ENCODE measurements around the gene BBS4. TPM values are rescaled to one million over a fixed set of nuclear protein-coding genes. Genes with fewer than 3 reads are reported as not detected.
A peak's percentile ranks its signal among the peaks of the same experiment; 100 is the strongest.
"Not testable (repeated sequence)": the region's sequence is repeated elsewhere in the genome, so short reads cannot be mapped to it uniquely, and the experiment has no call there.

Gene BBS4
- total RNA-seq, 2 experiments from 2014 or later, result 10.0 to 13.1 TPM

GRCh38 chr15:72725446-72725845 is 39.4 kb downstream of the BBS4 start:
- no peak overlapping the region for H3K4me3 Mint-ChIP-seq
- H3K4me1 Mint-ChIP-seq, result peaks cover 3% of the 10 kb centered on the region
- ChIA-PET CTCF (interaction anchor here (1.3 kb wide), 1 partner anchor 10 kb away, joined by 7 read pairs; no protein-coding TSS in a partner anchor), POLR2A (no interaction called here)
- H3K27me3 Mint-ChIP-seq, result no peaks in the 10 kb centered on the region
- no peaks in the 10 kb centered on the region for H3K9me3 Mint-ChIP-seq
- no peak overlapping the region for H3K27ac Mint-ChIP-seq
- no peaks in the 10 kb centered on the region for H3K36me3 Mint-ChIP-seq (ENCODE audit: low read depth)
- DNase-seq, result no peak

DNA sequence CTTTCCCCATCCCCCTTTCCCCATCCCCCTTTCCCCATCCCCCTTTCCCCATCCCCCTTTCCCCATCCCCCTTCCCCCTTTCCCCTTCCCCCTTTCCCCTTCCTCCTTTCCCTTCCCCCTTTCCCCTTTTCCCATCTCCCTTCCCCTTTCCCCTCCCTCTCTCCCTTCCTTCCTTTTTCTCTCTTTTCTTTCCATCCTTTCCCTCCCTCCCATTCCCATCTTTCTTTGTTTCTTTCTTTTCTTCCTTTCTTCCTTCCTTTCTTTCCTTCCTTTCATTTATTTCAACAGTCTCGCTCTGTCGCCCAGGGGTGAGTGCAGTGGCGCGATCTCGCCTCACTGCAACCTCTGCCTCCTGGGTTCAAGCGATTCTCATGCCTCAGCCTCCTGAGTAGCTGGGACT is 39.8 kb downstream of the BBS4 start:
- H3K27ac Mint-ChIP-seq; H3K4me1 Mint-ChIP-seq; H3K9me3 Mint-ChIP-seq; H3K36me3 Mint-ChIP-seq (ENCODE audit: low read depth); POLR2A ChIA-PET; H3K4me3 Mint-ChIP-seq; H3K27me3 Mint-ChIP-seq; DNase-seq: not testable (repeated sequence)
- CTCF ChIA-PET, result interaction anchor here (1.3 kb wide), 1 partner anchor 13 kb away, joined by 3 read pairs; no protein-coding TSS in a partner anchor

DNA sequence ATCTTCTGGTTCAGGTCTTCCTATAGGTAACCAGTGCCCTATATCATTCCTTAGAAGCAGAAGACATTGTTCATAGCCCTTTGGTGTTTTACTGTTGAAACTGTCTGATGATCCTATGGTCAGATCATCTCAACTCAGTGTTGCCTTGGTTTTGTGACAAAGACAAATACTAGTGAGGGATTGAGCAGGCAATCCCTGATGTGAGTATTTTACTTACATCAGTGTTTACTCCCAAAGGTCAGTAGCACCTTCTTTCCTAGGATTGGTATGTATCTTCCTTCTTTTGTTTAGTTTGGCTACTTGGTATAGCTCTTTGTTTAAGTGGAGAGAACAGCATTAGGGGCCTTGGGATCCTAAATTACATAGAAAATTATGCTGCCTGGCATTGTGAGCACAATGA is 41.1 kb downstream of the BBS4 start:
- H3K27ac Mint-ChIP-seq, result no peak overlapping the region
- H3K4me3 Mint-ChIP-seq, result no peak overlapping the region
- no peak for DNase-seq
- H3K27me3 Mint-ChIP-seq, result no peaks in the 10 kb centered on the region
- H3K36me3 Mint-ChIP-seq (ENCODE audit: low read depth), result peaks cover 5% of the 10 kb centered on the region
- CTCF ChIA-PET, result interaction anchor here (1.3 kb wide), 2 partner anchors 8 to 14 kb away, joined by 3 to 7 read pairs; no protein-coding TSS in a partner anchor
- H3K9me3 Mint-ChIP-seq, result no peaks in the 10 kb centered on the region
- POLR2A ChIA-PET, result interaction anchor here (0.6 kb wide), 1 partner anchor 35 kb away, joined by 6 read pairs; no protein-coding TSS in a partner anchor
- peaks cover 2% of the 10 kb centered on the region for H3K4me1 Mint-ChIP-seq

- H3K27ac Mint-ChIP-seq; POLR2A ChIA-PET; DNase-seq; H3K4me1 Mint-ChIP-seq; H3K27me3 Mint-ChIP-seq; H3K9me3 Mint-ChIP-seq; H3K36me3 Mint-ChIP-seq (ENCODE audit: low read depth); H3K4me3 Mint-ChIP-seq: not testable (repeated sequence)
- CTCF ChIA-PET, result interaction anchor here (0.9 to 1.2 kb wide), 2 partner anchors 8 to 66 kb away, joined by 3 read pairs; no protein-coding TSS in a partner anchor
Observed at GRCh38 chr15:72728249-72728648, 42.2 kb downstream of the BBS4 start.

GRCh38 chr15:72728821-72729220 is 42.8 kb downstream of the BBS4 start:
- no peaks in the 10 kb centered on the region for H3K9me3 Mint-ChIP-seq
- H3K27me3 Mint-ChIP-seq, result no peaks in the 10 kb centered on the region
- no peak for DNase-seq
- ChIA-PET POLR2A (no interaction called here), CTCF (interaction anchor here (0.9 to 1.2 kb wide), 2 partner anchors 9 to 66 kb away, joined by 3 read pairs; no protein-coding TSS in a partner anchor)
- no peak overlapping the region for H3K27ac Mint-ChIP-seq
- peaks cover 5% of the 10 kb centered on the region for H3K36me3 Mint-ChIP-seq (ENCODE audit: low read depth)
- no peak overlapping the region for H3K4me3 Mint-ChIP-seq
- peaks cover 1% of the 10 kb centered on the region for H3K4me1 Mint-ChIP-seq

GRCh38 chr15:72732086-72732485 is 46.1 kb downstream of the BBS4 start:
- Mint-ChIP-seq H3K4me3 (no peak overlapping the region), H3K9me3 (no peaks in the 10 kb centered on the region), H3K27ac (no peak overlapping the region), H3K27me3 (no peaks in the 10 kb centered on the region), H3K4me1 (peaks cover 12% of the 10 kb centered on the region), H3K36me3 (ENCODE audit: low read depth) (peaks cover 30% of the 10 kb centered on the region)
- CTCF ChIA-PET, result interaction anchor here (2.6 kb wide), 1 partner anchor 10 kb away, joined by 12 read pairs; no protein-coding TSS in a partner anchor
- no peak for DNase-seq
- POLR2A ChIA-PET, result no interaction called here

- no peak overlapping the region for H3K27ac Mint-ChIP-seq
- peaks cover 12% of the 10 kb centered on the region for H3K4me1 Mint-ChIP-seq
- peaks cover 34% of the 10 kb centered on the region for H3K36me3 Mint-ChIP-seq (ENCODE audit: low read depth)
- DNase-seq, result no peak
- no peaks in the 10 kb centered on the region for H3K27me3 Mint-ChIP-seq
- no peak overlapping the region for H3K4me3 Mint-ChIP-seq
- POLR2A ChIA-PET, result no interaction called here
- CTCF ChIA-PET, result interaction anchor here (2.6 kb wide), 1 partner anchor 10 kb away, joined by 12 read pairs; no protein-coding TSS in a partner anchor
- no peaks in the 10 kb centered on the region for H3K9me3 Mint-ChIP-seq
Observed at GRCh38 chr15:72732516-72732915, 46.5 kb downstream of the BBS4 start.

DNA sequence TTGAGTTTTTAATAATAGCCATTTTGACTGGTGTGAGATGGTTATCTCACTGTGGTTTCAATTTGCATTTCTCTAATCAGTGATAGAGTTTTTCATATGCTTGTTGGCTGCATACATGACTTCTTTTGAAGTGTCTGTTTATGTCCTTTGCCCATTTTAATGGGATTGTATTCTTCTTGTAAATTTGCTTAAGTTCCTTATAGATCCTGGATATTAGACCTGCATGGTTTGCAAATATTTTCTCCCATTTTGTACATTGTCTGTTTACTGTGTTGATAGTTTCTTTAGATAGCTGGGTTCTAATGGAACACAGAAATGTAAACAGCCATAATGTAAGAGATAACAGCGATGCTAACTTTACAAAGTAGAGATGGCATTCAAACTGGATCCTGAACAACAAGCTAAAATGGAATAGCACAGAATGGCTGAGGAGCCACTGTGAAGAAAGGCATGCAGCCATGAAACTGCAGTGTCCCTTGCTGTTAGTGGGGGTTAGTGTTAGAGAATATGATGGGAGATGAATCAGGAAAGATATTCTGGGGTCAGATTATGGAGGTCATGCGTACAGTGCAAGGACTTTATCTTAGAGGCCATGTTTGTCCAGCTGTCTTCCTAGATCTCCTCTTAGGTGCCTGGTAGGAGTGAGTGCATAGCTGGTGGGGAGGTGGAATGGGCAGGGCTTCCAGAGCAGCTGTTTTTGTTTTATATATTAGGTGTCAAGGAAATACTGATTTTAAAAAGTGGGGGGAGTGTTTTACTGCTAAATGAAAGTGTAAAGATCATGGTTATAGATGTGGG is 48.1 kb downstream of the BBS4 start:
- peaks cover 20% of the 10 kb centered on the region for H3K4me1 Mint-ChIP-seq
- DNase-seq, result no peak
- peaks cover 47% of the 10 kb centered on the region for H3K36me3 Mint-ChIP-seq (ENCODE audit: low read depth)
- ChIA-PET POLR2A (no interaction called here), CTCF (interaction anchor here (1.9 to 2.6 kb wide), 3 partner anchors 7 to 12 kb away, joined by 7 to 12 read pairs (median 7); no protein-coding TSS in a partner anchor)
- H3K4me3 Mint-ChIP-seq, result no peak overlapping the region
- peaks cover 5% of the 10 kb centered on the region for H3K9me3 Mint-ChIP-seq
- H3K27me3 Mint-ChIP-seq, result no peaks in the 10 kb centered on the region
- peak overlapping the region; percentile 36 for H3K27ac Mint-ChIP-seq

- peaks cover 7% of the 10 kb centered on the region for H3K9me3 Mint-ChIP-seq
- no peaks in the 10 kb centered on the region for H3K27me3 Mint-ChIP-seq
- DNase-seq, result no peak
- no peak overlapping the region for H3K27ac Mint-ChIP-seq
- H3K36me3 Mint-ChIP-seq (ENCODE audit: low read depth), result peaks cover 55% of the 10 kb centered on the region
- H3K4me1 Mint-ChIP-seq, result peaks cover 30% of the 10 kb centered on the region
- ChIA-PET POLR2A (no interaction called here), CTCF (interaction anchor here (0.9 to 2.4 kb wide), 4 partner anchors 8 to 18 kb away, joined by 3 to 11 read pairs (median 7); no protein-coding TSS in a partner anchor)
- no peak overlapping the region for H3K4me3 Mint-ChIP-seq
Observed at GRCh38 chr15:72735111-72735510, 49.1 kb downstream of the BBS4 start.

GRCh38 chr15:72737061-72737460 is 51.1 kb downstream of the BBS4 start:
- Mint-ChIP-seq H3K27ac (no peak overlapping the region), H3K36me3 (ENCODE audit: low read depth) (peaks cover 67% of the 10 kb centered on the region), H3K4me1 (peaks cover 49% of the 10 kb centered on the region), H3K4me3 (no peak overlapping the region), H3K27me3 (no peaks in the 10 kb centered on the region), H3K9me3 (peaks cover 7% of the 10 kb centered on the region)
- POLR2A ChIA-PET, result no interaction called here
- DNase-seq, result no peak
- CTCF ChIA-PET, result interaction anchor here (0.8 to 2.3 kb wide), 3 partner anchors 13 to 35 kb away, joined by 3 to 11 read pairs (median 3); no protein-coding TSS in a partner anchor

DNA sequence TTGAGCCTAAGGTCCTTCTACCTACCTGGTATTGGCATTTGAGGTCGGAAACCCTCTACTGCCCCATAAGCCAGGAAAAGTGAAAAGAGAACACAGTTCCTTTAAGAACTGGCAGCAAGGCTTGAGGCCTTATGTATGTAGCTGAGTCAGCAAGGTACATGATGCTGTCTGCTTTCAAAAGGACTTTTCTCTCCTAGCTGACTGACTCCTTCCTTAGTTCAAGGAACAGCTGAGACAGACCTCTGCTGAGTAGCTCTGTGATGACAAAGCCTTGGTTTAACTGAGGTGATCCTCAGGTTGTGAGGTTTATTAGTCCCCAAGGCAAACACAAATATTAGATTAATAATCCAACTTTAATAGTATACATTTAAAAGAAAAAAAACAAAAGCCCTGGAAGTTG is 51.7 kb downstream of the BBS4 start:
- peaks cover 7% of the 10 kb centered on the region for H3K9me3 Mint-ChIP-seq
- H3K36me3 Mint-ChIP-seq (ENCODE audit: low read depth), result peaks cover 71% of the 10 kb centered on the region
- ChIA-PET CTCF (interaction anchor here (0.6 to 2.7 kb wide), 4 partner anchors 14 to 45 kb away, joined by 3 to 9 read pairs (median 4); no protein-coding TSS in a partner anchor), POLR2A (no interaction called here)
- H3K27me3 Mint-ChIP-seq, result no peaks in the 10 kb centered on the region
- no peak overlapping the region for H3K4me3 Mint-ChIP-seq
- H3K27ac Mint-ChIP-seq, result no peak overlapping the region
- H3K4me1 Mint-ChIP-seq, result peaks cover 51% of the 10 kb centered on the region
- DNase-seq, result no peak

GRCh38 chr15:72740219-72740618 is 54.2 kb downstream of the BBS4 start:
- peaks cover 64% of the 10 kb centered on the region for H3K36me3 Mint-ChIP-seq (ENCODE audit: low read depth)
- ChIA-PET CTCF (interaction anchor here (1.6 to 2.7 kb wide), 4 partner anchors 9 to 23 kb away, joined by 3 to 9 read pairs (median 4); no protein-coding TSS in a partner anchor), POLR2A (interaction anchor here (0.7 kb wide), 1 partner anchor 28 kb away, joined by 3 read pairs; no protein-coding TSS in a partner anchor)
- no peak for DNase-seq
- peak overlapping the region; percentile 89 for H3K27ac Mint-ChIP-seq
- H3K4me3 Mint-ChIP-seq, result peak overlapping the region; percentile 40
- peaks cover 46% of the 10 kb centered on the region for H3K4me1 Mint-ChIP-seq
- no peaks in the 10 kb centered on the region for H3K27me3 Mint-ChIP-seq
- peaks cover 7% of the 10 kb centered on the region for H3K9me3 Mint-ChIP-seq

DNA sequence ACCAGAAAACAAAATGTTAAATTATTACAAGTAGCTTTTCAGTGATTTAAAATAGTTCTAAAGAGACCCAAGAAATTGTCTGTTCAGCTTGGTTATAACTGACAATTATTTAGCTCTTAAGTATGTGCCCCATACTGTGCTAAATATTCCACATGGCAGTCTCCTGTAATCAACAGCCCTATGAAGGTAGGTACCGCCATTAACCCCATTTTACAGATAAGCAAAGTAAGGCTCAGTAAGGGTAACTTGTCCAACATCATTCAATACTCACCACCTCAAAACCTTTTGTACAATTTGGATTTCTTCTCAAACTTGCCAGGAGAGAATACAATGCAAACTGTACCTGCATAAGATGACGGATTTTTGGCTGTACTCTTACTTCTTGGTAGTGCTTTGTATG is 63.7 kb downstream of the BBS4 start:
- H3K9me3 Mint-ChIP-seq, result no peaks in the 10 kb centered on the region

More for the DNA sequence above, 63.7 kb downstream of the BBS4 start:
- Mint-ChIP-seq H3K27me3 (no peaks in the 10 kb centered on the region), H3K36me3 (ENCODE audit: low read depth) (peaks cover 53% of the 10 kb centered on the region), H3K4me1 (peaks cover 22% of the 10 kb centered on the region), H3K4me3 (no peak overlapping the region), H3K27ac (no peak overlapping the region)
- CTCF ChIA-PET, result interaction anchor here (1.0 to 1.2 kb wide), 3 partner anchors 10 to 33 kb away, joined by 3 read pairs; no protein-coding TSS in a partner anchor
- no peak for DNase-seq
- POLR2A ChIA-PET, result no interaction called here

Measured in activated CD4-positive, alpha-beta T cell treated with anti-CD3 and anti-CD28 coated beads, Interleukin-2, amount 10 ng/mL, durations not matched to agents 7 days and 5 days (primary cell).